ENCODE measurements around the gene CLNK.

The CLNK gene

GRCh38 chr4:10460313-10461047 lies 224.1 kb downstream of the CLNK start:
- DNase-seq (ENCODE audit: extremely low read depth, low read depth): no peak
- TF ChIP-seq CTCF (IDR thresholded peaks at IDR 0.05; ENCODE audit: low read depth, low read length): no peak

GRCh38 chr4:10459305-10459704 lies 225.3 kb downstream of the CLNK start:
- DNase-seq (ENCODE audit: extremely low read depth, low read depth): no peak
- TF ChIP-seq CTCF (IDR thresholded peaks at IDR 0.05; ENCODE audit: low read depth, low read length): no peak

GRCh38 chr4:10458177-10458576 lies 226.4 kb downstream of the CLNK start:
- no peak for TF ChIP-seq CTCF (IDR thresholded peaks at IDR 0.05; ENCODE audit: low read depth, low read length)
- no peak for DNase-seq (ENCODE audit: extremely low read depth, low read depth)

- no peak for DNase-seq (ENCODE audit: extremely low read depth, low read depth)
- no peak for TF ChIP-seq CTCF (IDR thresholded peaks at IDR 0.05; ENCODE audit: low read depth, low read length)
Observed at GRCh38 chr4:10457255-10457801, 227.2 kb downstream of the CLNK start, which contains the start of gene ZNF518B. TSS of gene ZNF518B (minus strand) at chr4:10457426. CDS start at chr4:10446328, 11,098 bp downstream.

GRCh38 chr4:10456595-10457254 lies 227.8 kb downstream of the CLNK start:
- DNase-seq (ENCODE audit: extremely low read depth, low read depth): no peak

GRCh38 chr4:10456260-10456594 lies 228.3 kb downstream of the CLNK start:
- no peak for TF ChIP-seq CTCF (IDR thresholded peaks at IDR 0.05; ENCODE audit: low read depth, low read length)
- no peak for DNase-seq (ENCODE audit: extremely low read depth, low read depth)

More at GRCh38 chr4:10456595-10457254, 227.8 kb downstream of the CLNK start:
- TF ChIP-seq CTCF (IDR thresholded peaks at IDR 0.05; ENCODE audit: low read depth, low read length): no peak

GRCh38 chr4:10455133-10455532 lies 229.4 kb downstream of the CLNK start:
- no peak for TF ChIP-seq CTCF (IDR thresholded peaks at IDR 0.05; ENCODE audit: low read depth, low read length)
- no peak for DNase-seq (ENCODE audit: extremely low read depth, low read depth)
